ENCODE data around the gene ABHD17A. TPM values are rescaled to one million over a fixed set of nuclear protein-coding genes. Genes with fewer than 3 reads are reported as not detected.

Gene ABHD17A
- total and polyA plus RNA-seq, 2 experiments from 2014 or later: 145 to 198 TPM

DNA sequence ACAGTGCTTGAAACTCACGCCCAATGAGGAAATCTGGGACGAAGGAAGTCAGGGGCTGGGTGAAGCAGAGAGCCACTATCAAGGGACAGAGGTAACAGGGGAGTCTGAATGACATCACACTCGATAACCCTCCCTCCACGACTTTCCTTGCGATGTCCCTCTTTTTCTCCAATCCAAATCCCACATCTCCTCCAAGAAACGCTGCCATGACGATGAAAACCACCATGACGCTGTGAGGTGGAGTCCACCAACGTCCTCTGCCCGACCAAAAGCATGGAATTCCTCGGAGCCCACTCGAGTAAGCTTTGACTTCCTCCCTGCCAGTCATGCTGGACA lies 38.0 kb downstream of the ABHD17A start:
- DNase-seq (ENCODE audit: low read depth in 1 of 2, low spot score in 1 of 2): no peak
- TF ChIP-seq, protein P1, sequence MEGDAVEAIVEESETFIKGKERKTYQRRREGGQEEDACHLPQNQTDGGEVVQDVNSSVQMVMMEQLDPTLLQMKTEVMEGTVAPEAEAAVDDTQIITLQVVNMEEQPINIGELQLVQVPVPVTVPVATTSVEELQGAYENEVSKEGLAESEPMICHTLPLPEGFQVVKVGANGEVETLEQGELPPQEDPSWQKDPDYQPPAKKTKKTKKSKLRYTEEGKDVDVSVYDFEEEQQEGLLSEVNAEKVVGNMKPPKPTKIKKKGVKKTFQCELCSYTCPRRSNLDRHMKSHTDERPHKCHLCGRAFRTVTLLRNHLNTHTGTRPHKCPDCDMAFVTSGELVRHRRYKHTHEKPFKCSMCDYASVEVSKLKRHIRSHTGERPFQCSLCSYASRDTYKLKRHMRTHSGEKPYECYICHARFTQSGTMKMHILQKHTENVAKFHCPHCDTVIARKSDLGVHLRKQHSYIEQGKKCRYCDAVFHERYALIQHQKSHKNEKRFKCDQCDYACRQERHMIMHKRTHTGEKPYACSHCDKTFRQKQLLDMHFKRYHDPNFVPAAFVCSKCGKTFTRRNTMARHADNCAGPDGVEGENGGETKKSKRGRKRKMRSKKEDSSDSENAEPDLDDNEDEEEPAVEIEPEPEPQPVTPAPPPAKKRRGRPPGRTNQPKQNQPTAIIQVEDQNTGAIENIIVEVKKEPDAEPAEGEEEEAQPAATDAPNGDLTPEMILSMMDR (IDR thresholded peaks at IDR 0.05; ENCODE audit: low read depth, low read length): no peak

DNA sequence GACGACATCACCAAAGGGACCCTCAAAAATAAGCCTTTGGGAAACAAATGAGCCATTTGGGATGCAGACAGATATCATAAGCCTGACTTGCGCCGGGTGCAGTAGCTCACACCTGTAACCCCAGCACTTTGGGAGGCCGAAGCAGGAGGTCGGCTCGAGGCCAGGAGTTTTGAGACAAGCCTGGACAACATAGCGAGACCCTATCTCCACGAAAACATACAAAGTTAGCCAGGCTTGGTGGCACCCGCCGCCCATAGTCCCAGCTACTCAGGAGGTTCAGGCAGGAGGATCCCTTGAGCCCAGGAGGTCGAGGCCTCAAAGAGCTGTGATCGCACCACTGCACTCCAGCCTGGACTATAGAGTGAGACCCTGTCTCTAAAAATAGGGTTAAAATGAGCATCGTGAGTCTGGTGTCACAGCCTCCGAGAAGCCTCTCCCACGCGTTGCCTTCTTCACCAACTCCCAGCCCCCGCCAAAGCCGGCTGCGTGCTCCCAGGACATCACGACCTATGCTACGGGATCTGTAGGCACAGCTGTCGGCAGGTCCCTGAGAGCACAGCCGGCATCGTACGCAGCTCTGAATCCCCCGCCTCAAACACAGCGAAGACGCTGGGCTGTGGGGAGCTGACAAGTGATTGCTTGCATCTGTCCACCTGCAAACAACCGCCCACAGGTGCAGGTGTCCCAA lies 38.6 kb downstream of the ABHD17A start:
- Histone ChIP-seq H3K36me3 (no peaks in the 10 kb centered on the region), H3K4me1 (ENCODE audit: low read depth) (peaks cover 12% of the 10 kb centered on the region), H3K27me3 (no peaks in the 10 kb centered on the region), H3K9me3 (ENCODE audit: low read depth) (no peaks in the 10 kb centered on the region), H3K4me3 (peak overlapping the region; percentile 99), H3K27ac (no peak overlapping the region)
- TF ChIP-seq, protein P1 (IDR thresholded peaks at IDR 0.05; ENCODE audit: low read depth, low read length): no peak
- no peak for DNase-seq (ENCODE audit: low read depth in 1 of 2, low spot score in 1 of 2)

More for the DNA sequence above, 38.0 kb downstream of the ABHD17A start:
- H3K4me1 ChIP-seq (ENCODE audit: low read depth): peaks cover 12% of the 10 kb centered on the region
- H3K9me3 ChIP-seq (ENCODE audit: low read depth): no peaks in the 10 kb centered on the region
- no peaks in the 10 kb centered on the region for H3K36me3 ChIP-seq
- no peaks in the 10 kb centered on the region for H3K27me3 ChIP-seq
- peak overlapping the region; percentile 99 for H3K4me3 ChIP-seq
- peak overlapping the region; percentile 100 for H3K27ac ChIP-seq

DNA sequence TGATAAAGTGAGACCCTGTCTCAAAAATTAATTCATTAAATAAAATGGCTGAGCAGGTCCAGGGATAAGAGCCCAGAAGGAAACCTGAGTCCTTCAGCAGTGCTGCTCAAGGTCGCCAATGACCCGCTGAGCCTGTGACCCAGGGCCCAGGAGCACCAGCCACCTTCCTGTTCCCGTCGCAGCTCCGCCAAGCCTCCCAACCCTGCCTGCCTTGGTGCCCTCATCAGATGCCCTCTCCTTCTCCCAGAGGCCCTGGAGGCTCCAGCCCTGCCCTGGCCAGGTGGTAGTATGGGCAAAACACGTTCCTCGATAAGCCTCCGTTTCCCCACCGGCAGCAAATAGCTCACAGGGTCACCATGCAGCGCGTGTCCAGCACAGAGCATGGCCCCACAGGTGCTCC lies 39.7 kb downstream of the ABHD17A start:
- no peaks in the 10 kb centered on the region for H3K9me3 ChIP-seq (ENCODE audit: low read depth)
- no peak overlapping the region for H3K4me3 ChIP-seq
- no peaks in the 10 kb centered on the region for H3K36me3 ChIP-seq
- peaks cover 12% of the 10 kb centered on the region for H3K4me1 ChIP-seq (ENCODE audit: low read depth)
- no peak for DNase-seq (ENCODE audit: low read depth in 1 of 2, low spot score in 1 of 2)
- TF ChIP-seq, protein P1 (IDR thresholded peaks at IDR 0.05; ENCODE audit: low read depth, low read length): no peak
- H3K27me3 ChIP-seq: no peaks in the 10 kb centered on the region
- H3K27ac ChIP-seq: peak overlapping the region; percentile 48

DNA sequence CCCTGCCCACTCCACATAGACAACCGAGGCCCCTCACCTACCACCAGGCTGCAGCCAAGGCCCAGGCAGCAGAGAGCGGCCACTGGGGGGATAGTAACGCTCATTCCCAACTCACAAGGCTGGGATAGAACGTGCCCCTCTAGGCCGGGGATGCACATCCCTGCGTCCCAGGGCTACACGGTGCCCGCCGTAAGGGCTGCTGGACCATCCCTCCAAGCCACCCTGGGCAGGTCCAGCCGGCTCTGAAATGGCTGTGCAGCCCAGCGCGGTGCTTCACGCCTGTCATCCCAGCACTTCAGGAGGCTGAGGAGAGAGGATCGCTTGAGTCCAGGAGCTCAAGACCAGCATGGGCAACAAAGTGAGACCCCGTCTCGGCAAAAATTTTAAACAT lies 40.2 kb downstream of the ABHD17A start:
- DNase-seq (ENCODE audit: low read depth in 1 of 2, low spot score in 1 of 2): no peak
- Histone ChIP-seq H3K27me3 (no peaks in the 10 kb centered on the region), H3K36me3 (no peaks in the 10 kb centered on the region), H3K4me3 (no peak overlapping the region), H3K4me1 (ENCODE audit: low read depth) (peaks cover 12% of the 10 kb centered on the region), H3K27ac (no peak overlapping the region), H3K9me3 (ENCODE audit: low read depth) (no peaks in the 10 kb centered on the region)
- TF ChIP-seq, protein P1 (IDR thresholded peaks at IDR 0.05; ENCODE audit: low read depth, low read length): no peak

DNA sequence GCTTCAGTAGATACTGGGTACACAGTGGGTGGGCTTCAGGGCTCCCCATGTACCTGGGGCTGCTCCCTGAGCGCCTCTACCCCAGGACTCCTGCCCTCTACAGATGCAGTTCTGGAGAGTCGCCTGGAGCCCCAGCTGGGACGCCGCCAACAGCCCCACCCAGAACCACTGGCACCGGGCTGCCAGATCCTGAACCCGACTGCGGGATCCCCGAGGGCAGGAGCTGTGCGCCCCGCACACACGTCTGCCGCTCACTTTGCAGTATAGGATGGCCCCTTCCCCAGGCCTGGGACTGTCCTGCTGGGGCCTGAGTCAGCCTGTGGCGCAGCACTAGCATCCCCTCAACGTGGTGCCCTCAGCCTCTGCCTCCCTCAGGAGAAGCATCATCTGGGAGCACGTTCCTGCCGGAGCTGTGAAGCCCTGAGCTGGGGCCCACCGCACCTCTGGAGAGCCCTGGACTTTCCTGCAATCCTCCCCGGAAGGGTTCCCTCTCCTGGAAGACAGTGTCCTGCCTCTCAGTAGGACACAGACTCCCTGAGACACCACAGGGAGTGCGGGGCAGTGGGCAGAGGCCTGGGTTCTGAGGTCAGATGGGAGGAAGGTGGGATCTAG lies 40.7 kb downstream of the ABHD17A start:
- Histone ChIP-seq H3K4me3 (no peak overlapping the region), H3K36me3 (no peaks in the 10 kb centered on the region), H3K27ac (no peak overlapping the region), H3K27me3 (no peaks in the 10 kb centered on the region), H3K4me1 (ENCODE audit: low read depth) (peaks cover 12% of the 10 kb centered on the region), H3K9me3 (ENCODE audit: low read depth) (no peaks in the 10 kb centered on the region)
- no peak for DNase-seq (ENCODE audit: low read depth in 1 of 2, low spot score in 1 of 2)
- TF ChIP-seq, protein P1 (IDR thresholded peaks at IDR 0.05; ENCODE audit: low read depth, low read length): no peak

Measured in cardiac muscle cell (in vitro differentiated cells and primary cell).